VCaP (cell line): ENCODE results near the gene SPOCK1.
A peak's percentile ranks its signal among the peaks of the same experiment; 100 is the strongest.

Experiments used
- H3K27ac ChIP-seq: fragments of 450-650 bp; 2 replicates; pipeline ENCODE4 v1.5.1; 2017
- TF ChIP-seq, protein P1 (sequence below): fragments of 450-650 bp; conservative IDR thresholded peaks from 2 replicates; pipeline ENCODE4 v1.5.1; 2017; ENCODE audit warnings: mild to moderate bottlenecking, moderate library complexity

The SPOCK1 gene

DNA sequence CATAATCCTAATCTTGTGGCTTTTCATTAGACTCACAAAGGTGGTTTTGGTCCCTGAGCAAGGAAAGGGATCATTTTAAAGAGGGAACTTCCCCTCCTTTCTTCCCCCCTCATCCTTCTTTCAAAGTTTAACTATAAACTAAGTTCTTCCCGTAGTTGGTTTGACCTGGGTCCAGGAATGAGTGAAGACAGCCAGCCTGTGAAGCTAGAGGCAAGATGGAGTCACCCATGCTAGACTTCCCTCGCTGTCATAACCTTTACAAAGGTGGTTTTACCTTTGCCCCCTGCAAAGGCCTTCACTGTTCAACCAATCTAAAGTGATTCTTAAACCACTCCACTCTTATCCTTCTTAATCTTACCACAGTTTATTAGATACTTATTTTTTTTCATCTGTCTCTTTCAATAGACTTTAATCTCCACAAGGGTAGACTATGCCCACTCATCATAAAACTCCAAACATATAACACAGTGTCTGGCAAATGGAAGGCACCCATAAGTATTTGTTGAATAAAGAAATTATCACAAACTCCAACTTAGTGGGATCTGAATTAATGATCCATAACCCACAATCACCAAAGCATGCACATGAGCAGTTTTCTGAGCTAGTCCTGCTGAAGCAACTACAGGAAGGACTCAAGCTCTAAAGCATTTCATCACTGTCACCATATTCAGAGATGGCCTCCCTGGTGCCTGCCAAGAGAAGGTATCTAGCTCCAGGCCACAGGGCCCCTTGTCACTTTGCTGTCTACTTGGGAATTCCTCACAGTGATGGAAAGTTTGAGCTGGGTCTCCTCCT, 369.0 kb downstream of the SPOCK1 start:
- TF ChIP-seq, protein P1, sequence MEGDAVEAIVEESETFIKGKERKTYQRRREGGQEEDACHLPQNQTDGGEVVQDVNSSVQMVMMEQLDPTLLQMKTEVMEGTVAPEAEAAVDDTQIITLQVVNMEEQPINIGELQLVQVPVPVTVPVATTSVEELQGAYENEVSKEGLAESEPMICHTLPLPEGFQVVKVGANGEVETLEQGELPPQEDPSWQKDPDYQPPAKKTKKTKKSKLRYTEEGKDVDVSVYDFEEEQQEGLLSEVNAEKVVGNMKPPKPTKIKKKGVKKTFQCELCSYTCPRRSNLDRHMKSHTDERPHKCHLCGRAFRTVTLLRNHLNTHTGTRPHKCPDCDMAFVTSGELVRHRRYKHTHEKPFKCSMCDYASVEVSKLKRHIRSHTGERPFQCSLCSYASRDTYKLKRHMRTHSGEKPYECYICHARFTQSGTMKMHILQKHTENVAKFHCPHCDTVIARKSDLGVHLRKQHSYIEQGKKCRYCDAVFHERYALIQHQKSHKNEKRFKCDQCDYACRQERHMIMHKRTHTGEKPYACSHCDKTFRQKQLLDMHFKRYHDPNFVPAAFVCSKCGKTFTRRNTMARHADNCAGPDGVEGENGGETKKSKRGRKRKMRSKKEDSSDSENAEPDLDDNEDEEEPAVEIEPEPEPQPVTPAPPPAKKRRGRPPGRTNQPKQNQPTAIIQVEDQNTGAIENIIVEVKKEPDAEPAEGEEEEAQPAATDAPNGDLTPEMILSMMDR = no peak

GRCh38 chr5:137128012-137128411, 371.1 kb downstream of the SPOCK1 start:
- no peak overlapping the region for H3K27ac ChIP-seq
- TF ChIP-seq, protein P1 = no peak

More for the DNA sequence above, 369.0 kb downstream of the SPOCK1 start:
- H3K27ac ChIP-seq = no peak overlapping the region

DNA sequence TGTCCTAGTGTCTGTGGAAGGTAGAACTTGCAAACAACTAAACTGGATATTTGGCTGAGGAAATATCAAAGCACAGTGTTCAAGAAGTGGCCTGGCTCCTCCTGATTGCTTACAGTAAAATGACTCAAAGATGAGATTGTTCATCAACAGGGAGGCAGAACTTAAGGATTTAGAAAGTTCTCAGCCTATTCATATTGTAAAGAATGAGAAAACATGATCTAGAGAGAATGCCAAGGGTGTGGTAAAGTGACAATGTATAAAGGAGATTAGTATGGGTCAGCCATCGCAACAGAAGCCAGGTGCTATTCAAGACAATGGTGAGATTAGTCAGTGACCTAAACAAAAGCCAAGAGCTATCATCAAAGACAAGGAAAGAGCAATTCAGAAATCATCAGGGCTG, 372.3 kb downstream of the SPOCK1 start:
- no peak overlapping the region for H3K27ac ChIP-seq
- TF ChIP-seq, protein P1 = no peak

DNA sequence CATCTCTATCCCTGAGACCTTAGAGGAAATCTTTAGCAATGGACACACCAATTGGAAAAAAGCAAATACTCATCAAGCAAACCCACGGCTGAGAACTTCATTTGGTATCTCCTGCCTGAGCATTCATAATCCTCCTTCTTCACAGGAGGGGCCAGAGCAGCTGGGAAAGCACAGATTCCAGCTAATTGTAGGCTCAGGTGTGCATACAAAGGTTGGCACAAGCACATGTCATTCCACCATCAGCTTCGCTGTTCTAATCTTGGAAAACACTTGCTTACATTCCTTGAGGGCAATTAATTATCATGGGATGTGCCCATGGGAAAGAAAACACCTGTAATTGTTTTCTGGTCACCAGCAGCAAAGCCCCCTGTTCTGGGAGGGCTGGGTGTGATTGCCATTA, 376.6 kb downstream of the SPOCK1 start:
- H3K27ac ChIP-seq = peak overlapping the region; percentile 40
- TF ChIP-seq, protein P1 = no peak

GRCh38 chr5:137122075-137122474, 377.1 kb downstream of the SPOCK1 start:
- peak overlapping the region; percentile 40 for H3K27ac ChIP-seq
- TF ChIP-seq, protein P1 = no peak

DNA sequence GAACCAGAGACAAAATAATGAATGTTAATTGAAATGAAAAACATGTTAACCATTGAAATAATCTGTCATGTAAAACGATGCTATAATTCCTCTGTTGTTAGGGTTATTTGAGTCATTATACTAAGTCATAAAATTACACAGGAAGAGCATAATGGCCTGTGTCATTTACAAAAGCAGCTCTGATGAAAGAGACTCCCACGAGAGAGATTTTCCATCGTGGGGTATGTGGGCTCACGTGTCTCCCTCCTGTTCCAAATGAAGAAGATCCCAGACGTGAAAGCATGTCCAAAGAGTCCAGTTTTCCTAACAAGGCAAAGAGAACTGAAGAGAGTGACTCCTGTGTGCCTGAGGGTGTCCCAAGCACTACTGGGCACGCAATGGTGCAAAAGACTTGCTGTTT, 379.8 kb downstream of the SPOCK1 start:
- H3K27ac ChIP-seq = no peak overlapping the region
- TF ChIP-seq, protein P1 = no peak

DNA sequence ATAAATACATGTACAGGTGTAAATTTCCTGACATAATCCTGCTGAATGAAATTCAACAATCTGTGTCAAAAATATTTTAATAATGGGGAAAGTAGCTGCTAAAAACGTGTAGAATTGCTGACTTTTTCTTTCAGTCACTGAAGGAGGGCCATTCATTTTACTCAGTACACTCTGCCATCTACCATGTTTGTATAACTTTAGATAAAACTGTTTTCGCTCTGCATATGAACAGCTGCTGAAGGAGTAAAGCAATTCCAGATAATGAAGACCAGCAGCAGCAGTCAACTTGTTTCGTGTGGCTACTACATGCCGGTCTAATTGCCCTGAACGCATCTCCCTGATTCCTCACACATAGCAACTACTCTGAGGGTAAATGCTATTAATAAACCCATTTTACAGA, 380.5 kb downstream of the SPOCK1 start:
- TF ChIP-seq, protein P1 = no peak

More for the DNA sequence above, 380.5 kb downstream of the SPOCK1 start:
- no peak overlapping the region for H3K27ac ChIP-seq
